ENCODE results near the gene GOSR2.

- no peak for TF ChIP-seq CTCF (IDR thresholded peaks at IDR 0.05)
- no peak for TF ChIP-seq POLR2A (IDR thresholded peaks at IDR 0.05)
These were observed 51.1 kb downstream of the GOSR2 start for GRCh38 chr17:46974086-46974485.
